NT2/D1 (cell line): ENCODE data around the gene PNPLA7.

Experiments
- SUZ12 ChIP-seq: IDR thresholded peaks from 2 replicates; pipeline ENCODE4 v1.6.1; 2011; ENCODE audit not compliant: insufficient read length, insufficient read depth; ENCODE audit errors: extremely low read depth
- YY1 ChIP-seq: IDR thresholded peaks from 2 replicates; pipeline ENCODE4 v1.6.1; 2011; ENCODE audit not compliant: insufficient read length, insufficient read depth
- ZNF274 ChIP-seq: IDR thresholded peaks from 2 replicates; pipeline ENCODE4 v1.6.1; 2011; ENCODE audit warnings: mild to moderate bottlenecking, low read depth, low read length

DNA sequence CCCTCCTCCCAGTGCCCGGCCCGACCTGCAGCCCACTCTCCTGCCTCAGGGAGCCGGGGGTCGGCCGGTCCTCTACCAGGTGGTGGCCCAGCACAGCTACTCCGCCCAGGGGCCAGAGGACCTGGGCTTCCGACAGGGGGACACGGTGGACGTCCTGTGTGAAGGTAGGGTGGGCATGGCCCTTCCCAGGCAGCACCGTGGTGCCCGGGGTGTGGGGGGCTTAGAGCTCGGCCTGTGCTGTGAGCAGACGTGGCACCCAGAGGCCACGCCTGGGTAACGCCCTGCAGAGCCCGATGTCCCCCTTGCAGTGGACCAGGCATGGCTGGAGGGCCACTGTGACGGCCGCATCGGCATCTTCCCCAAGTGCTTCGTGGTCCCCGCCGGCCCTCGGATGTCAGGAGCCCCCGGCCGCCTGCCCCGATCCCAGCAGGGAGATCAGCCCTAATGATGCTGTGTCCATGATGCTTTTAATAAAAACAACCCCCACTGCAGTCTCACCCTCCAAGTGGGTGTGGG, 116.2 kb downstream of the PNPLA7 start:
- TF ChIP-seq ZNF274, result no peak
- no peak for TF ChIP-seq SUZ12
- TF ChIP-seq YY1, result no peak
